NT2/D1 (cell line): ENCODE results near the gene GHRH.

Experiments
- YY1 ChIP-seq: IDR thresholded peaks from 2 replicates; pipeline ENCODE4 v1.6.1; 2011; ENCODE audit not compliant: insufficient read length, insufficient read depth
- ZNF274 ChIP-seq: IDR thresholded peaks from 2 replicates; pipeline ENCODE4 v1.6.1; 2011; ENCODE audit warnings: mild to moderate bottlenecking, low read depth, low read length

DNA sequence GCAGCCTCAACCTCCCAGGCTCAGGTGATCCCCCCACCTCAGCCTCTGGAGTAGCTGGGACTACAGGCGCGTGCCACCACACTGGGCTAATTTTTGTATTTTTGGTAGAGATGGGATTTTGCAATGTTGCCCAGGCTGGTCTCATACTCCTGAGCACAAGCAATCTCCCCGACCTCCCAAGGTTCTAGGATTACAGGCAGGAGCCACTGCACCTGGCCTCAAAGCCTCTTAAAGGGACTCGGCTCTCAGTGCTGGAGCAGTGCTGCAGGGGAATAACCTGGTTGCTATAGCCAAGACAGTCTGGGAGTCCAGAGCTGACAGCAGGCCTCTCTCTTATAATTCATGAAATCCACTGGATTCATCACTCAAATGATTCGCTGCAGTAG is 17.0 kb downstream of the GHRH start:
- TF ChIP-seq ZNF274 = no peak
- no peak for TF ChIP-seq YY1
